AG04450 (cell line): ENCODE data around the gene PARD3. TPM values are rescaled to one million over a fixed set of nuclear protein-coding genes. Genes with fewer than 3 reads are reported as not detected.

Experiments
- CTCF ChIA-PET: fragments of 300-600, 350-600 bp; formaldehyde crosslinking; extraction: SDS; loops from one replicate; lab custom pipeline; 2022; ENCODE audit warnings: antibody characterized with exemption, inconsistent platforms; lab: Charles Lee
- POLR2A ChIA-PET: fragments of 350-600 bp; formaldehyde crosslinking; extraction: SDS; loops from one replicate; lab custom pipeline; 2021; ENCODE audit warnings: antibody characterized with exemption, inconsistent platforms; lab: Yijun Ruan, JAX
- DNase-seq: peaks from one replicate; pipeline ENCODE4 v3.0.0-alpha.2; 2011; ENCODE audit warnings: low read depth, low spot score
- H3K27ac ChIP-seq: one replicate; pipeline ENCODE4 v1.5.1; 2012; ENCODE audit warnings: low read depth, low read length, control low read depth
- H3K27me3 ChIP-seq: one replicate; pipeline ENCODE4 v1.6.0; 2012; ENCODE audit warnings: low read length; ENCODE audit not compliant: control insufficient read depth, insufficient read depth
- H3K4me3 ChIP-seq: 2 replicates; pipeline ENCODE4 v1.5.1; 2011; ENCODE audit warnings: mild to moderate bottlenecking, low read depth, low read length, control low read depth
- H3K9me3 ChIP-seq: 2 replicates; pipeline ENCODE4 v1.5.1; 2012; ENCODE audit warnings: low read length; ENCODE audit not compliant: control insufficient read depth, insufficient read depth
- polyA plus RNA-seq: library from polyadenylated mRNA; depleted of rRNA; stranded (reverse); fragments of >200 nt; gene quantifications from 2 replicates; pipeline ENCODE4 v1.2.3, GENCODE V29; 2011
- TF ChIP-seq, protein P1 (sequence below): IDR thresholded peaks from 2 replicates; pipeline ENCODE4 v1.5.1; 2011; ENCODE audit warnings: low read depth, low read length, control low read depth, inconsistent platforms

Gene PARD3
- polyA plus RNA-seq, 1 experiment = 43.1 TPM

GRCh38 chr10:34094146-34094696, 720.9 kb downstream of the PARD3 start:
- CTCF ChIA-PET = interaction anchor here (1.2 kb wide), 1 partner anchor 764 kb away, joined by 4 read pairs; no protein-coding TSS in a partner anchor
- no peak for DNase-seq
- H3K27ac ChIP-seq = no peak overlapping the region
- peaks cover 6% of the 10 kb centered on the region for H3K9me3 ChIP-seq
- POLR2A ChIA-PET = no interaction called here
- H3K4me3 ChIP-seq = no peak overlapping the region
- TF ChIP-seq, protein P1, sequence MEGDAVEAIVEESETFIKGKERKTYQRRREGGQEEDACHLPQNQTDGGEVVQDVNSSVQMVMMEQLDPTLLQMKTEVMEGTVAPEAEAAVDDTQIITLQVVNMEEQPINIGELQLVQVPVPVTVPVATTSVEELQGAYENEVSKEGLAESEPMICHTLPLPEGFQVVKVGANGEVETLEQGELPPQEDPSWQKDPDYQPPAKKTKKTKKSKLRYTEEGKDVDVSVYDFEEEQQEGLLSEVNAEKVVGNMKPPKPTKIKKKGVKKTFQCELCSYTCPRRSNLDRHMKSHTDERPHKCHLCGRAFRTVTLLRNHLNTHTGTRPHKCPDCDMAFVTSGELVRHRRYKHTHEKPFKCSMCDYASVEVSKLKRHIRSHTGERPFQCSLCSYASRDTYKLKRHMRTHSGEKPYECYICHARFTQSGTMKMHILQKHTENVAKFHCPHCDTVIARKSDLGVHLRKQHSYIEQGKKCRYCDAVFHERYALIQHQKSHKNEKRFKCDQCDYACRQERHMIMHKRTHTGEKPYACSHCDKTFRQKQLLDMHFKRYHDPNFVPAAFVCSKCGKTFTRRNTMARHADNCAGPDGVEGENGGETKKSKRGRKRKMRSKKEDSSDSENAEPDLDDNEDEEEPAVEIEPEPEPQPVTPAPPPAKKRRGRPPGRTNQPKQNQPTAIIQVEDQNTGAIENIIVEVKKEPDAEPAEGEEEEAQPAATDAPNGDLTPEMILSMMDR = no peak
- no peaks in the 10 kb centered on the region for H3K27me3 ChIP-seq

DNA sequence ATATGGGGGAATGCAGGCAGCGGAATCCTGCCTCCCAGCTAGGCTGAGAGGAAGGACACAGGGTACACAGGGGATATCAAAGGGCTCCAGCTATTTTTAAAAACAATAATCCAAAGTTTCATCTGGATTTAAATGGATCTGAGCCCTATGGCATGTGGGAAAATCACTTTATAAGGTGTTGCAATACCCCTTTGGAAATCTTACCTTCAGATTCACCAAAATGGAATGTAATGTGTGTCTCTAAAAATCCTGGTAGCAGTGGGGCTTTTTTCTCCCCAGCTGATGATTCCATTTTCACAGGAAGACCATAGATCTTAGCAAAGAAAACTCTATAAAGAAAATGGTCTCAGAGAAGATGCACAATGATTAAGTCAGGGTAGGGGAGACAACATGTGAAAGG, 722.2 kb downstream of the PARD3 start:
- Histone ChIP-seq H3K27me3 (no peaks in the 10 kb centered on the region), H3K27ac (no peak overlapping the region), H3K4me3 (no peak overlapping the region), H3K9me3 (peaks cover 6% of the 10 kb centered on the region)
- ChIA-PET CTCF (no interaction called here), POLR2A (no interaction called here)
- TF ChIP-seq, protein P1 = no peak
- DNase-seq = no peak

DNA sequence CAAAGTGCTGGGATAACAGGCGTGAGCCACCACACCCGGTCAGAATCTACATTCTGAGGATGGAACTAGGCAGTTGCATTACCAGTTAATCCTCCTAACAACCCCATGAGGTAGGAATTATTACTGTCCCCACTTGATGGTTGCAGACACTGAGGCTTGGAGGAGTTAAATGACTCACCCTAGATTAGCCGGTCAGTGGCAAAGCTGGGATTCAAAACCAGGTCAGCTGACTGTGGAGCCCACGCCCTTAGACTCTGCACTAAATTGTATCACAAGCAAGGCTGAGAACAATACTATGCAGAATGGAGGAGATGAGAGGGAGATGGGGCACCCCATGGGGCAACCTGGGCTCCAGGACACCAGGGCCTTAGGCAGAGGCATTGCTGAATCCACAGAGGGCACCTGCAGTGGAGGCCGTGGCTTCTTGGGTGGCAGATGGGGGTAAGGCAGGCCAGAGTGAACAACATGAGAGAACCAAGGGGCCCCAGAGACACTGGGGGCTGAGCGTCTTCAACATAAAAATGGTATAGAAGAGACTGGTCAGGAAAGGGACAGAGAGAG, 723.4 kb downstream of the PARD3 start:
- H3K27ac ChIP-seq = no peak overlapping the region
- no peak overlapping the region for H3K4me3 ChIP-seq
- no peak for DNase-seq
- TF ChIP-seq, protein P1 = no peak
- H3K27me3 ChIP-seq = no peaks in the 10 kb centered on the region
- ChIA-PET POLR2A (no interaction called here), CTCF (no interaction called here)
- peaks cover 9% of the 10 kb centered on the region for H3K9me3 ChIP-seq

DNA sequence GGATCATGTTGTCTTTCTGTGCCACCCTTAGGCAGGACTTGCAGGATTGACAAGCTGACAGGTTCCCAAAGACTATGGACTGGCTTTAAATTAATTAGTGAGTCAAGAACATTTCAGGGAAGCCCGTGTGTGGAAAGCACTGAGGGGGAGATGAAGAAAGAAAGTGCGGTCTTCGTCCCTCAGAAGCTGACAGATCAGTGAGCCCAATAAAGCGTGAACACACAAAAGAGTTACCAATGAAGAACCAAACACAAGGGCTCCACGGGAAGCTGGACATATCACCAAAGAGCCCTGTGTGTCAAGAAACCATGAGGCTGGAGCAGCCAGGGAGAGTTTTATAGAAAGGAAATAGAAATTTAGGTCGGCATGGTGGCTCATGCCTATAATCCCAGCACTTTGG, 725.8 kb downstream of the PARD3 start:
- ChIA-PET POLR2A (no interaction called here), CTCF (no interaction called here)
- TF ChIP-seq, protein P1 = no peak
- no peak overlapping the region for H3K27ac ChIP-seq
- no peak overlapping the region for H3K4me3 ChIP-seq
- H3K27me3 ChIP-seq = peaks cover 2% of the 10 kb centered on the region
- DNase-seq = no peak
- H3K9me3 ChIP-seq = peaks cover 7% of the 10 kb centered on the region

DNA sequence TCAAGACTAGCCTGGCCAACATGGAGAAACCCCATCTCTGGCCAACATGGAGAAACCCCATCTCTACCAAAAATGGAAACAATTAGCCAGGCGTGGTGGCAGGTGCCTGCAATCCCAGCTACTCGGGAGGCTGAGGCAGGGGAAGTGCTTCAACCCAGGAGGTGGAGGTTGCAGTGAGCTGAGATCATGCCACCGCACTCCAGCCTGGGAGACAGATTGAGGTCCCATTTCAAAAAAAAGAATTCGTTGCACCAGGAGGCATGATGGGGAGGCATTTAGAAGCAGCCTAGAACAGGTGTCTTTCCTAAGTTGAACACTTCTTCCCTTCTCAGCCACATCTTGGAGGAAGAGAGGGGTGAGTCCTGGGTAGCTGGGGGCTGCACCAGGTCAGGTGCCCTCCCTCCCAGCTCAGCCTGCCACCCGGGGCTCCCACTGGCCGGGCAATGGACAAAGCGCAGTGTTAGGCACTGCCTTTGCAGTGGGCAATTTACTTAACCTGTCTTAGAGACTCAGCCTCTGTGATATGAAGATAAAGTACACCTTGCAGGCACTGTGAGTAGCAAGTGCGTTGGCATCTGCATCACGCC, 726.8 kb downstream of the PARD3 start:
- TF ChIP-seq, protein P1 = no peak
- no peak overlapping the region for H3K4me3 ChIP-seq
- H3K27me3 ChIP-seq = peaks cover 2% of the 10 kb centered on the region
- POLR2A ChIA-PET = no interaction called here
- H3K9me3 ChIP-seq = peaks cover 10% of the 10 kb centered on the region
- no peak overlapping the region for H3K27ac ChIP-seq
- DNase-seq = no peak
- CTCF ChIA-PET = no interaction called here
